Measurements from ENCODE around the gene EVI2B. TPM values are rescaled to one million over a fixed set of nuclear protein-coding genes. Genes with fewer than 3 reads are reported as not detected.
A peak's percentile ranks its signal among the peaks of the same experiment; 100 is the strongest.
"Not testable (repeated sequence)": the region's sequence is repeated elsewhere in the genome, so short reads cannot be mapped to it uniquely, and the experiment has no call there.

Gene EVI2B
- total RNA-seq (ENCODE audit: insufficient read depth, low replicate concordance): 10.6 TPM

- DNase-seq (ENCODE audit: low spot score): peak; percentile 26
Measured at GRCh38 chr17:31313982-31314781, at the start of gene EVI2B. Gene EVI2B, minus strand, starts transcription at chr17:31314054. Its CDS starts 8,445 bp downstream, at chr17:31305609.

GRCh38 chr17:31357839-31358394 lies 44.1 kb upstream of the EVI2B start:
- no peak for DNase-seq (ENCODE audit: low spot score)

GRCh38 chr17:31357091-31357490 lies 43.2 kb upstream of the EVI2B start:
- no peak for DNase-seq (ENCODE audit: low spot score)

DNA sequence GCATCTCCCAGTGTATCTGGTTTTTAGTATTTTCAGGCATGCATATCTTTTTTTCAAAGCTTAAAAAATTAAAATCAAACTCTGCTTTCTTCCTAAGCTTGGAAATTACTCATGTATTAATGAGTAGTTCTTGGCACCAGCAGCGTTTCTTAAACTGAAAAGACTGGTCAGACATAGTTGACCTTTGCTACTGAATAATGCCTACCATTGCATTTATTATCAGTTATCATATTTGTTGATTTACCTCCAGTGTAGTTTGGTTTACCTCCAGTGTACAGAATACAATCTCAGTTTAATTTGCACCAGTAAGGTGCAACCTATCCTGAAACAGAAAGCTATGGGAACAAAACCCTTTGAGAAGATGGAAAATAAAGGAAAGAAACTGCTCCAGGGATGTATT lies 42.1 kb upstream of the EVI2B start:
- no peak for DNase-seq (ENCODE audit: low spot score)

DNA sequence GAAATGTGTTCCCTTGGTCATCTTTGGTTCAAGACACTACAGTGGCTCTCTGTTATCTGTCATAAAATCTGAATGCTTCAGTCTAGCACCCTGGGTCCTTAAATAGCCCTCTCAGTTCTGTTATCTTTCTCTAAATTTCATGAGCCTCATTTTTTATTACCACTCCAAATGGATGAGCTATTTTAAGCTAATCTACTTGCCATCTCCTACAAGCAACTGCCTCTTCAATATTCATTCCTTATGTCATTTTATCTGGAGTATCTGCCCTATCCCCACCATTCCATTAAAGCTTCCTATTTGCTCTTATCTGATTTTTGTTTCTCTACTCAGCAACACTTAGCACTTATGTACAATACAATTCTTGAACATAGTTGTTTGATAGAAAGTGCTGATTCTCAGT lies 35.6 kb upstream of the EVI2B start:
- no peak for DNase-seq (ENCODE audit: low spot score)

- not testable (repeated sequence) for DNase-seq (ENCODE audit: low spot score)
Measured at GRCh38 chr17:31345191-31345747, 31.4 kb upstream of the EVI2B start.

GRCh38 chr17:31339906-31340661 lies 26.2 kb upstream of the EVI2B start:
- peak; percentile 28 for DNase-seq (ENCODE audit: low spot score)

GRCh38 chr17:31329221-31329620 lies 15.4 kb upstream of the EVI2B start:
- no peak for DNase-seq (ENCODE audit: low spot score)

- DNase-seq (ENCODE audit: low spot score): no peak
Measured at GRCh38 chr17:31328160-31328535, 14.3 kb upstream of the EVI2B start.

- DNase-seq (ENCODE audit: low spot score): no peak
Measured at GRCh38 chr17:31327534-31328159, 13.8 kb upstream of the EVI2B start.

GRCh38 chr17:31323551-31323950 lies 9.7 kb upstream of the EVI2B start:
- DNase-seq (ENCODE audit: low spot score): no peak

- no peak for DNase-seq (ENCODE audit: low spot score)
Measured at GRCh38 chr17:31321966-31322365, 8.1 kb upstream of the EVI2B start.

GRCh38 chr17:31321481-31321880 lies 7.6 kb upstream of the EVI2B start, which contains the start of gene EVI2A:
Gene EVI2A, minus strand, starts transcription at chr17:31321622. Its CDS starts 2,609 bp downstream, at chr17:31319013.
- peak; percentile 39 for DNase-seq (ENCODE audit: low spot score)

DNA sequence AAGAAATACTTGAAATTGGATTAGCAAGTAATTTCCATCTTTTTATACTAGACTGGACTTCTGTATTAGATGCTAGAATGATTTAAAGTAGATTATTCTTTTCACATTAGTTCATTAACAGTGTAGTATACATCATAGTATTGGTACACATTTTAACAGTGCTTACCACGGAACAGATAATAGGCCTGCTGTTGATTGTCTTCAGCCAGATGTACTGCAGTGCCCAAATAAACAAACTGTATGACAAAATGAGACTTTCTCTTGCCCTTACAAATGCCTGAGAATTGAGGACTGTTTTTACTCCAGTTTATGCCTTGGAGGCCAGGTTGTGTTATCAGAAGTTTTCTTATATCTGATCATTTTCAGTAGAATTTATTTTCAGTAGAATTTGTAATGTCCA lies 6.9 kb upstream of the EVI2B start:
- DNase-seq (ENCODE audit: low spot score): no peak

DNA sequence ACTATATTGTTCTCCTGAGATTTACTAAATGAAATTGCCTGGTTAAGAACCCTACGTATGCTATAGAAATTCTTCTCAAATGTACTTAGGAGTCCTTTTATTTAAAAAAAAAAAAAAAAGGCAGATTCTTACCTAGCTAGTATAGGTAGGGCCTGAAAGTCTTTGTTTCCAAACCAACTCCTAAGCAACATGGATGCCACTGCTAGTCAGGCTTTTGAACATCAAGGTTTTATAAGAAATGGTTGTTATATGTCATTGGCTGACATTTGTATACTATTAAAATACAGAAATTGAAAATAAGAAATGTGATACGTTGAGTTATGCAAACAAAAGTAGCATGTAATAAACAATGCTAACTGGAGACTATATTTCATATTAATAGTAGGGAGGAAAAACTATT lies 6.4 kb upstream of the EVI2B start:
- DNase-seq (ENCODE audit: low spot score): no peak

DNA sequence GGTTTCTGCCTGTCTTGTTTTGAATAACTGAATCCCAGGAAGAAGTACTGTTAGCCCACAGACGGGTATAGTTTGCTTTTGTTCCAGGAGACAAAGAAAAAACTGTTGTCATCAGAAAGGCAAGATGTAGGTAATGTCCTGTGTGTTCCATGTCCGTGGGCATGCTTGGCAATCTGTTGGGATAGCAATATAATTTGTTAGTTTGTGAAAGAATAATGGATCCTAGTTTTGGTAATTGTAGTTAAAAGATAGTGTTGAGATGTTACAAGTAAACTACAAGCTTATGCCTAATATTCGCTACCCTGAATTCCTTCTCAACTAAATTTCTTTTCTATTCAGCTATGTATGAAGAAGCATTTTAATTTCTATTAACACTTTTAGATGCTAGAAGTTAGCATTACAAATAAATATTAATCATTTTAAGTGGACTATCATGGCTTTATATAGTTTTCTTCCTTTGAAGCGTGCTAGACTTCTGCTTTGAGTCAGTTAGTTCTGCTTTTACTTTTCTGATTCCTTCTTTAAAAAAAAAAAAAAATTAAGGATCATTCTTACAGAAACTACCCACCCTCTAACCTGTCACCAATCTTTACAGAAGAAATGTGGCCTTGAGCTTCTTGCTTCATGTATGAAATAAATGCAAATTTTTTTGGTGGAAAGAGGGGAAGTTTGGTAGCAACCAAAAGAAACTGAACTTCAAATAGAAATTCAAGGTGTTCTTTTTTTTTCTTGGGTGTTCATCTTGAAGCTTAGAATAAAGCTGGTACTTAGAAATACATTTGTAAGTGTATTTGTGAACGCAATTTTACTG lies 5.2 kb upstream of the EVI2B start:
- DNase-seq (ENCODE audit: low spot score): no peak

DNA sequence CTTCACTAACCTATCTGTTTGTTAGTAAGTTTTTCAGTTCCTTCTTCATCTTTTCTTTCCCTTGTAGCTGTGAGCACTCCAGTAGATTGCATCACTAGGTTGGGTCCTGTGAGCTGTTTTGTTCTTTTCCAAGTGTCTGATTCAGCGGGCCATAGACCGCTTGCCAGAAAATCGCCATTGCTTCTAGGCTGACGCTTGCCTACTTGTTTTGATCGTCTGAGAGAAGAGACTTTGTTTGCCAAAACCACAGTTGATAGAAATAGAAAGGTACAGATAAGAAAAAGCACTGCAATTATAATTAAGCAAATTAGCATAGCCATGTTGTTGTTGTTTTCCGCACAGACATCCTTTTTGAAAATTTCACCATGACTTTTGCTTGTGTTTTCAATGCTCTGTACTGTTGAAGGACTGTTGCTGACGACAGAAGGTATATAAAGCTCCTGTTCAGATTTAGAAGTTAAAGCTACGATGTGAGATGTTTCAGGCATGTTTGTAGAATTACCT lies 4.5 kb upstream of the EVI2B start:
- DNase-seq (ENCODE audit: low spot score): peak; percentile 15

- no peak for DNase-seq (ENCODE audit: low spot score)
Measured at GRCh38 chr17:31314782-31315100, 887 bp upstream of the EVI2B start.

GRCh38 chr17:31312223-31312622 lies 1.6 kb downstream of the EVI2B start:
- not testable (repeated sequence) for DNase-seq (ENCODE audit: low spot score)

DNA sequence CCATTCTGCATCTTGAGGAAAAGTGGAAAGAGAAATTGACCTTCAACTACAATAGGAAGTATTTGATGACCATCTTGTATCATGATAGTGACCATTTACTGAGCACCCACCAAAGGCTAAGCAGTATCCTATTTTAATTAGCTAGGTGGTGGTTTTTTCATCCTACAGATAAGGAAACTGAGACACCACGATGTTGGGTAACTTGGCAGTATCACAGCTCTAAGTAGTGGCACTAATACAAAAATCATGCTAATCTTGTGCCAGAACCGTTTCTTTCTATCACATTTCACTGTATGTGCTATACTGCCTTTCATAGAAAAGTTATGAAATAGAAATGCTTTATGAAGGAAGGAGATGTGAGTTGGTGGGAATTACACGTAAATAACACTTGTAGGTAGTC lies 2.3 kb downstream of the EVI2B start:
- no peak for DNase-seq (ENCODE audit: low spot score)

- DNase-seq (ENCODE audit: low spot score): no peak
Measured at GRCh38 chr17:31310886-31311285, 3.0 kb downstream of the EVI2B start.

Measured in umbilical cord (tissue), 2 donors.